Hepatocyte (in vitro differentiated cells): ENCODE data around the gene NDEL1.

Experiments used
- EZH2phosphoT487 ChIP-seq: fragments of 200-600 bp; sonication (generic); IDR thresholded peaks from one replicate; pipeline ENCODE4 v1.6.1; 2018; ENCODE audit warnings: antibody characterized with exemption, mild to moderate bottlenecking, low read depth, moderate library complexity; ENCODE audit not compliant: unreplicated experiment, severe bottlenecking
- TF ChIP-seq, protein P1 (sequence below): fragments of 200-600 bp; sonication (generic); IDR thresholded peaks from 2 replicates; pipeline ENCODE4 v1.5.1; 2016; ENCODE audit warnings: antibody characterized with exemption, mild to moderate bottlenecking; ENCODE audit not compliant: poor library complexity

DNA sequence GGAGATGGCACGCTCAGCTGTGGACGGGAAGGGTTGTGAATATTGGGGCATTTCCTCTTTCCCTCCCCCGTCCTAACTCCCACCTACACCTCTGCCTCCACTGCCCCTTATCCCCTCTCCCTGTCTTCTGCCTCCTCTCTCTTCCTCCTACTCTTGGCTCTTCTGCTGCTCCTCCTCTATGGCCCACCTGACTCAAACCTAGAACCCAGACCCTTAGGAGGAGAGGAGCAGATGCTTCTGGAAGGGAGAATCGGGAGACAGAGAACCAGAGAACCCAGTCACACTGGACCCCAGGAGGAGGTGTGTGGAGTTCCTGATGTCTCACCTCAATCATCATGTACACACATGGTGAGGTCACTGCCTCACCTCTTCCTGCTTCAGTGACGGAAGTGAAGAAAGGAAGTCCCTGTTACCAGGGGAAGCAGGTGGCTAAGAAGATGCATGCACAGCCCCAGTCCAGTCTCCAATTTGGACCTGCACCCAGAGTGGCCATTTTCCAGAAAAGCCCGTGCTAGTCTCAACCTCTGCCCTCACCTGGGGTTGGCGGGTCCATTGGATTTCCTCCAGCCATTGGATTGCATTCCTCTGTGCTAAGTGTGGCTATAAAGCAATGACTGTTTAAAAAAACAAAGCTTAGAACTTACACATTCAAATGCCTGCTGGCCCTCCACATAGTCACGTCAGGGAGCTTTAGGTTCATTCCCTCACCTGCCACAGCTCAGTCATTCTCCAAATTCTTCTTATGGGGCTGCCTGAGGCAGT lies 42.0 kb upstream of the NDEL1 start:
- TF ChIP-seq, protein P1, sequence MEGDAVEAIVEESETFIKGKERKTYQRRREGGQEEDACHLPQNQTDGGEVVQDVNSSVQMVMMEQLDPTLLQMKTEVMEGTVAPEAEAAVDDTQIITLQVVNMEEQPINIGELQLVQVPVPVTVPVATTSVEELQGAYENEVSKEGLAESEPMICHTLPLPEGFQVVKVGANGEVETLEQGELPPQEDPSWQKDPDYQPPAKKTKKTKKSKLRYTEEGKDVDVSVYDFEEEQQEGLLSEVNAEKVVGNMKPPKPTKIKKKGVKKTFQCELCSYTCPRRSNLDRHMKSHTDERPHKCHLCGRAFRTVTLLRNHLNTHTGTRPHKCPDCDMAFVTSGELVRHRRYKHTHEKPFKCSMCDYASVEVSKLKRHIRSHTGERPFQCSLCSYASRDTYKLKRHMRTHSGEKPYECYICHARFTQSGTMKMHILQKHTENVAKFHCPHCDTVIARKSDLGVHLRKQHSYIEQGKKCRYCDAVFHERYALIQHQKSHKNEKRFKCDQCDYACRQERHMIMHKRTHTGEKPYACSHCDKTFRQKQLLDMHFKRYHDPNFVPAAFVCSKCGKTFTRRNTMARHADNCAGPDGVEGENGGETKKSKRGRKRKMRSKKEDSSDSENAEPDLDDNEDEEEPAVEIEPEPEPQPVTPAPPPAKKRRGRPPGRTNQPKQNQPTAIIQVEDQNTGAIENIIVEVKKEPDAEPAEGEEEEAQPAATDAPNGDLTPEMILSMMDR, result no peak
- TF ChIP-seq EZH2phosphoT487, result no peak
